Upper lobe of right lung (tissue), 1 donor: Measurements from ENCODE around the gene OR6X1. TPM values are rescaled to one million over a fixed set of nuclear protein-coding genes. Genes with fewer than 3 reads are reported as not detected.

Source experiments
- ATAC-seq: fragments of 200-7000 bp; cut with Tn5 transposase; one replicate; pipeline ENCODE4 v1.9.1; 2020; ENCODE audit warnings: mild to moderate bottlenecking, moderate library complexity
- DNase-seq: peaks from one replicate; pipeline ENCODE4 v3.0.0-alpha.2; 2020
- H3K27ac ChIP-seq: fragments of 200-600 bp; one replicate; pipeline ENCODE4 v1.8.0; 2022
- H3K27me3 ChIP-seq: fragments of 200-600 bp; one replicate; pipeline ENCODE4 v1.8.0; 2022; ENCODE audit warnings: mild to moderate bottlenecking
- H3K36me3 ChIP-seq: fragments of 200-600 bp; one replicate; pipeline ENCODE4 v1.8.0; 2022
- H3K4me1 ChIP-seq: fragments of 200-600 bp; one replicate; pipeline ENCODE4 v1.8.0; 2022
- H3K4me3 ChIP-seq: fragments of 200-600 bp; one replicate; pipeline ENCODE4 v1.8.0; 2022; ENCODE audit warnings: mild to moderate bottlenecking
- H3K9me3 ChIP-seq: fragments of 200-600 bp; one replicate; pipeline ENCODE4 v1.8.0; 2022
- CTCF ChIP-seq: fragments of 200-600 bp; IDR thresholded peaks from one replicate; pipeline ENCODE4 v1.8.0; 2022; ENCODE audit warnings: antibody characterized with exemption
- intact Hi-C: fragments of 100-400 bp; cut with DNase I; formaldehyde crosslinking; loops from one replicate; pipeline ENCODE4 v1.11.0; 2022
- total RNA-seq: library from RNA; stranded (reverse); fragmentation: NEBNext Ultra II Directional; extraction: Animal tissue kit (Norgen Biotek cat#: 25700); gene quantifications from one replicate; pipeline ENCODE4 v1.2.1, GENCODE V29; 2021
- donor health status: DM: no; HTN: yes; CAD: no; lungs with severe emphysema.

Gene OR6X1
- total RNA-seq, 1 donor from 2014 or later, result not detected

DNA sequence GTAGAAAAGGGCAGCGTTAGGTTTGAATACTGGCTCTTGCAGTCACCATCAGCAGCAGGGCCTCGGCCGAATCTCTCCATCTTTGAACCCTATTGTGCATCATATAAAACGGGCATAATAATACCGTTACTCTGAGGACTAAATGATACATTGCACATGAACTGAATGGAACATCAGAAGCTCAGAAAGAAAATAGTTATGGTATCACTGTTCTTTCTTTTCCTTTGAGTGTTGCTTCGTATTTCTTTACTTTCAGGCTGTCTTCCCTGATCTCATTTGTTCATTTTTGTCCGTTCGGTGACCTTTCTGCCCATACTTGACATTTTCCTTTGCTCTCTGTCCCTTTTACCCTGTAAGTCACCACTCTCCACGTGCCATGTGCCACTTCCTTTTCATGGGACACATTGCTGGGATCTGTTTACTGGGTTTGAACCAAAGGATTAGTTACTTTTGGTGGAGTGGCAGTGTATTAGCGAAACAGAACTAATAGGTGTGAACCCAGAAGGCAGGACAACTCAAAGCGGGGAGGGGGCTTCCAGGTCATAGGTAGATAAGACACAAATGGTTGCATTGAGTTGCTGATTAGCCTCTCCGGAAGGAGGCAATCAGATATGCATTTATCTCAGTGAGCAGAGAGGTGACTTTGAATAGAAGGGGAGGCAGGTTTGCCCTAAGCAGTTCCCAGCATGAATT, 12.1 kb downstream of the OR6X1 start:
- Histone ChIP-seq H3K27me3 (no peaks in the 10 kb centered on the region), H3K4me3 (peak overlapping the region; percentile 94), H3K4me1 (peaks cover 15% of the 10 kb centered on the region), H3K36me3 (no peaks in the 10 kb centered on the region), H3K27ac (peak overlapping the region; percentile 80), H3K9me3 (no peaks in the 10 kb centered on the region)
- TF ChIP-seq CTCF, result no peak
- DNase-seq (no peak), ATAC-seq (no peak)
- intact Hi-C loops, result no loop called here

DNA sequence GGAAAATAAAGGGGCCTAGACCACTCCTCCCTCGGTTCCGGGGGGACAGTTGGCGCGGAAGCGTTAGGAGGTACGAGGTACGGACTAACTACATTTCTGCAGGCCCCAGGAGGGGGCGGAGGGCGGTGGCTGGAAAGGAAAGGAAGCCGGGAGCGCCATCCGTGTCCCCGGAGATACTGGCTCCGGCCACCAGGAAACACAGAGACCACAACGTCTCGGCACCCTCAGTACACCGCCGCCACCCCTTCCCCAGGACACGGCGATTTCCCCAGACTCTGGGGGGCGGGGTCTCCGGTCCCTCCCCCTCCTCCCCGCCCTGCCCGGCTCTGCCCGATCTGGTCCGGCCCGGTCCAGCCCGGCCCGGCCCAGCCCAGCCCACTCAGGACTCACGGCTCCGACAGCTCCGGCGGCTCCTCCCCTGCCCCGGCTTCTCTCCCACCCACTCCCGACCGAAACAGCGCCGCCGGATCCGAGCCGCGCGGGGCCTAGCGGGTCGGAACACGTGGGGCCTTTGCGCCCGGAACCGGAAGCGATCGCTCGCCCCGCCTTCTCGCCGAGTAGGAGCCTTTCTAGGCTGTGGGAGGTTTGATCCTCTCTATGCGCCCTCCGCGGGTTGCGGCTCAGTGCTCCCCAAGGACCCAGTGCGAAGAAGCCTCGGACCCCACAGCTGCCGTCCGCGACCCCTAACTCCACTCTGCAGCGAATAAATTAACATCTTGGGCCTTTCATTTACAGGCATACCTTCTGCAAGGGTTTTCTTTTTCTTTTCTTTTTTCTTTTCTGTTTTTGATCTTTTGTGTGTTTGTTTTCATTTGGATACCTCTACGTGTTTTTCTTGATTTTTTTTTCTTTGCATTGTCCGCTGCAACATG, 12.9 kb downstream of the OR6X1 start, which contains the start of gene ZNF202:
Gene ZNF202, minus strand, starts transcription at position 502 of the 872 bp plus-strand sequence. CDS start 10,772 bp downstream, outside the sequence.
- peak within 1 kb of the TSS; percentile 80 for H3K27ac ChIP-seq
- H3K4me3 ChIP-seq, result peak within 1 kb of the TSS; percentile 94
- H3K27me3 ChIP-seq, result no peaks in the 10 kb centered on the region
- H3K4me1 ChIP-seq, result peaks cover 15% of the 10 kb centered on the region
- ATAC-seq (peak; percentile 99), DNase-seq (peak; percentile 96)
- H3K9me3 ChIP-seq, result no peaks in the 10 kb centered on the region
- no peaks in the 10 kb centered on the region for H3K36me3 ChIP-seq
- TF ChIP-seq CTCF, result no peak
- intact Hi-C loops, result no loop called here

DNA sequence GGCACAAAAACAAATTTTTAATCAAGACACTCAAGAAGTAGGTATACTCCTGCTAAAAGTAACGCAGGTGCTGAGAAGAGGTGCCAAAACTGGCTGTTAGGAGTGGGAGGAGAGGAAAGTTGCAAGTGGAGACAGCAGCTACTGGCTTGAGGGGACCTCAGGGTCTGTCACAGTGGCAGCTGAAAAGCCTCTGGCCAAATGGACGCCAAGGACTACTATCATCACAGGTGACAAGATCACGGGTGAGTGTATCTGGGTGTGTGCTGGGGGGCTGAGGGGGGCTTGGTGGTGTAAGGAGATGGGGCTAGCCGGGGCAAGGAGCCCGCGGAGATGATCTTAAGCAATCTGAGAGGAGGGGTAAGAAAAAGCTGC, 13.5 kb downstream of the OR6X1 start:
- Histone ChIP-seq H3K9me3 (no peaks in the 10 kb centered on the region), H3K4me1 (peaks cover 15% of the 10 kb centered on the region), H3K27ac (peak overlapping the region; percentile 80), H3K4me3 (peak overlapping the region; percentile 94), H3K36me3 (no peaks in the 10 kb centered on the region), H3K27me3 (no peaks in the 10 kb centered on the region)
- TF ChIP-seq CTCF, result no peak
- DNase-seq, result no peak
- no peak for ATAC-seq
- intact Hi-C loops, result no loop called here

DNA sequence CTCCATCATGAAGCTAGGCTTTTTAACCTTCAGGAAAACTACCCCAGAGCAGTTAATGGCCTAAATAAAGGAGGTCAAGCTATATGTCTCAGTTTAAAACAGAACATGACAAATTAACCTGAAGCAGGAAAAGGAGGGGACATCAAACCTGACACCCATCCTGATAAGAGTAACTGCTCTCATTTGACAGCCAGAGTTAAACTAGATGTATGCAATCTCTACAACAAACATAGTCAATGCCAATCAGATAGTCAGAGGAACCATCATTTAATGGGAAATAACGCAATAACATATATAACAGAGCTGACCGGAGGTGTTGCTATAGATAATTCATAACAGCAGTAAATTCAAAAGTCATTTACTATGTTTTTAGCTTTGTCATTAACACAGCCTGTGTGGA, 15.9 kb downstream of the OR6X1 start:
- H3K9me3 ChIP-seq, result no peaks in the 10 kb centered on the region
- H3K4me1 ChIP-seq, result peaks cover 15% of the 10 kb centered on the region
- no peak for DNase-seq
- H3K4me3 ChIP-seq, result no peak overlapping the region
- TF ChIP-seq CTCF, result no peak
- intact Hi-C loops, result no loop called here
- no peak for ATAC-seq
- H3K36me3 ChIP-seq, result peaks cover 9% of the 10 kb centered on the region
- H3K27me3 ChIP-seq, result no peaks in the 10 kb centered on the region
- no peak overlapping the region for H3K27ac ChIP-seq

GRCh38 chr11:123736769-123737168, 17.5 kb downstream of the OR6X1 start:
- TF ChIP-seq CTCF, result no peak
- peaks cover 9% of the 10 kb centered on the region for H3K36me3 ChIP-seq
- no peak overlapping the region for H3K27ac ChIP-seq
- ATAC-seq, result no peak
- intact Hi-C loops, result no loop called here
- peaks cover 9% of the 10 kb centered on the region for H3K4me1 ChIP-seq
- no peak for DNase-seq
- H3K9me3 ChIP-seq, result no peaks in the 10 kb centered on the region
- H3K4me3 ChIP-seq, result no peak overlapping the region
- H3K27me3 ChIP-seq, result no peaks in the 10 kb centered on the region
